ENCODE results near the gene EPB41L3. TPM values are rescaled to one million over a fixed set of nuclear protein-coding genes. Genes with fewer than 3 reads are reported as not detected.

Gene EPB41L3
- polyA plus RNA-seq (2014; cell fraction: cytosol; rRNA removed): 49.0 and 52.9 TPM in 2 replicates
- polyA plus RNA-seq (2014; cell fraction: nucleus; rRNA removed): 65.4 and 69.7 TPM in 2 replicates

- DNase-seq (ENCODE audit: low spot score): peak; percentile 63
These were observed at the start of gene EPB41L3 for GRCh38 chr18:5543773-5544389. EPB41L3 (minus strand) TSS chr18:5543997; CDS start chr18:5489183, 54,814 bp downstream.

- no peak for DNase-seq (ENCODE audit: low spot score)
These were observed 44.7 kb upstream of the EPB41L3 start for GRCh38 chr18:5588529-5588928.

GRCh38 chr18:5585653-5586052, 41.9 kb upstream of the EPB41L3 start:
- no peak for DNase-seq (ENCODE audit: low spot score)

- no peak for DNase-seq (ENCODE audit: low spot score)
These were observed 41.1 kb upstream of the EPB41L3 start for GRCh38 chr18:5584746-5585417.

GRCh38 chr18:5582849-5583681, 39.3 kb upstream of the EPB41L3 start:
- DNase-seq (ENCODE audit: low spot score): no peak

GRCh38 chr18:5582076-5582475, 38.3 kb upstream of the EPB41L3 start:
- peak; percentile 70 for DNase-seq (ENCODE audit: low spot score)

GRCh38 chr18:5574843-5575242, 31.0 kb upstream of the EPB41L3 start:
- no peak for DNase-seq (ENCODE audit: low spot score)

- DNase-seq (ENCODE audit: low spot score): no peak
These were observed 27.9 kb upstream of the EPB41L3 start for GRCh38 chr18:5571666-5572065.

GRCh38 chr18:5570613-5571012, 26.8 kb upstream of the EPB41L3 start:
- DNase-seq (ENCODE audit: low spot score): peak; percentile 77

GRCh38 chr18:5568416-5568815, 24.6 kb upstream of the EPB41L3 start:
- no peak for DNase-seq (ENCODE audit: low spot score)

GRCh38 chr18:5558851-5559250, 15.1 kb upstream of the EPB41L3 start:
- no peak for DNase-seq (ENCODE audit: low spot score)

GRCh38 chr18:5556310-5556974, 12.6 kb upstream of the EPB41L3 start:
- no peak for DNase-seq (ENCODE audit: low spot score)

- DNase-seq (ENCODE audit: low spot score): no peak
These were observed 10.8 kb upstream of the EPB41L3 start for GRCh38 chr18:5554629-5555028.

GRCh38 chr18:5546660-5547059, 2.9 kb upstream of the EPB41L3 start:
- DNase-seq (ENCODE audit: low spot score): peak; percentile 65

- DNase-seq (ENCODE audit: low spot score): peak; percentile 24
These were observed 639 bp downstream of the EPB41L3 start for GRCh38 chr18:5543036-5543680.

- peak; percentile 20 for DNase-seq (ENCODE audit: low spot score)
These were observed 1.2 kb downstream of the EPB41L3 start for GRCh38 chr18:5542515-5543035.

- no peak for DNase-seq (ENCODE audit: low spot score)
These were observed 2.2 kb downstream of the EPB41L3 start for GRCh38 chr18:5541644-5542043.

- DNase-seq (ENCODE audit: low spot score): no peak
These were observed 4.4 kb downstream of the EPB41L3 start for GRCh38 chr18:5539391-5539790.

GRCh38 chr18:5538544-5538943, 5.3 kb downstream of the EPB41L3 start:
- no peak for DNase-seq (ENCODE audit: low spot score)

- DNase-seq (ENCODE audit: low spot score): no peak
These were observed 5.9 kb downstream of the EPB41L3 start for GRCh38 chr18:5537860-5538259.

- DNase-seq (ENCODE audit: low spot score): no peak
These were observed 9.0 kb downstream of the EPB41L3 start for GRCh38 chr18:5534845-5535244.

All from SK-N-DZ (cell line).